K562 (cell line): ENCODE data around the gene IPP. TPM values are rescaled to one million over a fixed set of nuclear protein-coding genes. Genes with fewer than 3 reads are reported as not detected.

Source experiments
- ARNT ChIP-seq, 2 experiments: fragments of 450-650 bp; IDR thresholded peaks; 2 replicates each; pipeline ENCODE4 v1.6.1; 2016; ENCODE audit warnings: mild to moderate bottlenecking in 1 of 2
- CBX2 ChIP-seq: fragments of 200-600 bp; sonication (generic); IDR thresholded peaks from one replicate; pipeline ENCODE4 v1.6.1; 2012; ENCODE audit warnings: mild to moderate bottlenecking, low read length, inconsistent platforms; ENCODE audit not compliant: insufficient read depth, poor library complexity, severe bottlenecking
- CREM ChIP-seq: IDR thresholded peaks from 2 replicates; pipeline ENCODE4 v1.6.1; 2014; ENCODE audit warnings: antibody characterized with exemption, low read depth
- ELF4 ChIP-seq: fragments of 450-650 bp; formaldehyde crosslinking; IDR thresholded peaks from 2 replicates; pipeline ENCODE4 v1.4.0; 2022; ENCODE audit warnings: missing genetic modification characterization
- ETV6 ChIP-seq, 3 experiments: fragments of 150-350 bp in 1 of 3; sonication (generic) in 1 of 3; formaldehyde crosslinking in 1 of 3; IDR thresholded peaks; 2 replicates each; pipeline versions ENCODE4 v1.6.1 to v1.8.0; 2014 to 2022; ENCODE audit warnings: borderline replicate concordance in 2 of 3, low read depth in 2 of 3, antibody characterized with exemption in 1 of 3, low read length in 1 of 3, mild to moderate bottlenecking in 1 of 3, missing genetic modification reagents in 1 of 3
- FOXA1 ChIP-seq: fragments of 450-650 bp; IDR thresholded peaks from 2 replicates; pipeline ENCODE4 v1.6.1; 2016; ENCODE audit warnings: mild to moderate bottlenecking, borderline replicate concordance
- FOXJ2 ChIP-seq: fragments of 200-800 bp; sonication (Bioruptor generic); IDR thresholded peaks from 2 replicates; pipeline ENCODE4 v1.6.1; 2016; ENCODE audit warnings: missing genetic modification characterization, missing compliant biosample characterization
- HCFC1 ChIP-seq: IDR thresholded peaks from 2 replicates; pipeline ENCODE4 v1.6.1; 2012; ENCODE audit warnings: low read depth, low read length, improper control_type of control experiment
- IRF2 ChIP-seq: sonication (generic); formaldehyde crosslinking; IDR thresholded peaks from 2 replicates; pipeline ENCODE4 v1.8.1; 2022; ENCODE audit warnings: mild to moderate bottlenecking, missing genetic modification reagents
- KDM1A ChIP-seq, 2 experiments: fragments of 450-650 bp; IDR thresholded peaks; 2 replicates each; pipeline ENCODE4 v1.6.1; 2016; ENCODE audit warnings: mild to moderate bottlenecking in 2 of 2
- MTA1 ChIP-seq: fragments of 450-650 bp; IDR thresholded peaks from 2 replicates; pipeline ENCODE4 v1.6.1; 2017; ENCODE audit warnings: borderline replicate concordance
- MTA2 ChIP-seq: fragments of 450-650 bp; IDR thresholded peaks from 2 replicates; pipeline ENCODE4 v1.6.1; 2016; ENCODE audit warnings: low read depth
- NFIC ChIP-seq: fragments of 450-650 bp; IDR thresholded peaks from 2 replicates; pipeline ENCODE4 v1.6.1; 2017; ENCODE audit warnings: mild to moderate bottlenecking, inconsistent platforms
- TBL1XR1 ChIP-seq, 2 experiments: IDR thresholded peaks; 2 replicates each; pipeline ENCODE4 v1.6.1; 2012; ENCODE audit warnings: improper control_type of control experiment in 2 of 2, low read length in 2 of 2, mild to moderate bottlenecking in 1 of 2
- WHSC1 ChIP-seq: IDR thresholded peaks from one replicate; pipeline ENCODE4 v1.6.1; 2012; ENCODE audit warnings: low read length, control low read depth, inconsistent platforms
- ZC3H11A ChIP-seq: IDR thresholded peaks from 2 replicates; pipeline ENCODE4 v1.6.1; 2012; ENCODE audit warnings: low read depth, low read length, improper control_type of control experiment
- ZFP1 ChIP-seq: fragments of 450-650 bp; formaldehyde crosslinking; IDR thresholded peaks from 2 replicates; pipeline ENCODE4 v1.4.0; 2020; ENCODE audit warnings: mild to moderate bottlenecking, mixed read lengths
- ZFP30 ChIP-seq: fragments of 250-450 bp; sonication (Bioruptor Pico); IDR thresholded peaks from 2 replicates; pipeline ENCODE4 v1.8.0; 2022; ENCODE audit warnings: moderate library complexity, mild to moderate bottlenecking, inconsistent platforms, borderline replicate concordance
- ZFPM2 ChIP-seq: fragments of 250-450 bp; sonication (Bioruptor Pico); IDR thresholded peaks from 2 replicates; pipeline ENCODE4 v1.5.1; 2022; ENCODE audit warnings: mild to moderate bottlenecking
- ZNF589 ChIP-seq: fragments of 200-800 bp; sonication (Bioruptor generic); IDR thresholded peaks from 2 replicates; pipeline ENCODE4 v1.6.1; 2016; ENCODE audit warnings: low read depth, missing genetic modification characterization, missing compliant biosample characterization
- ZNF668 ChIP-seq: fragments of 250-450 bp; sonication (Bioruptor Pico); IDR thresholded peaks from 2 replicates; pipeline ENCODE4 v1.8.0; 2022; ENCODE audit warnings: mild to moderate bottlenecking, inconsistent platforms
- ZNF764 ChIP-seq: fragments of 250-450 bp; sonication (Bioruptor Pico); IDR thresholded peaks from 2 replicates; pipeline ENCODE4 v1.4.0; 2020; ENCODE audit warnings: low read depth, mild to moderate bottlenecking, moderate library complexity
- polyA plus RNA-seq, 8 experiments: library from polyadenylated mRNA; depleted of rRNA in 4 of 8; stranded (reverse) in 5 of 8; unstranded in 3 of 8; fragments of >200 nt; fragmentation: Nextera tagmentation in 2 of 8; fragmentation: Illumina TruSeq in 1 of 8; extraction: Ambion mirVana in 2 of 8; extraction: Trizol in 1 of 8; gene quantifications; 2 replicates each; pipeline versions ENCODE4 v1.2.1 to v1.2.3, GENCODE V29; 2011 to 2014; ENCODE audit warnings: inconsistent platforms in 1 of 8, missing spikeins in 1 of 8
- total RNA-seq, 7 experiments: library from RNA; depleted of rRNA in 6 of 7; stranded (reverse); fragments of >200 nt in 6 of 7; fragmentation: Illumina TruSeq in 2 of 7; extraction: Trizol in 2 of 7; gene quantifications; 2 replicates each; pipeline versions ENCODE4 v1.2.1 to v1.2.3, GENCODE V29; 2011 to 2021; ENCODE audit warnings: low replicate concordance in 1 of 7
- TF ChIP-seq, protein P1 (sequence below): fragments of 450-650 bp; formaldehyde crosslinking; IDR thresholded peaks from 2 replicates; pipeline ENCODE4 v1.4.0; 2020; ENCODE audit warnings: mild to moderate bottlenecking, moderate library complexity
- TF ChIP-seq, protein P2 (sequence below): fragments of 450-650 bp; formaldehyde crosslinking; IDR thresholded peaks from 2 replicates; pipeline ENCODE4 v1.4.0; 2020; ENCODE audit warnings: mild to moderate bottlenecking, moderate library complexity
- TF ChIP-seq, protein P3 (sequence below): sonication (generic); formaldehyde crosslinking; IDR thresholded peaks from 2 replicates; pipeline ENCODE4 v1.8.1; 2023; ENCODE audit warnings: mild to moderate bottlenecking, missing genetic modification reagents

The IPP gene
- total and polyA plus RNA-seq, 9 of the 15 experiments (the other 6 are each of a cell fraction or from before 2014, with no cell fraction given), result 6.9 to 15.1 (median 9.7) TPM

DNA sequence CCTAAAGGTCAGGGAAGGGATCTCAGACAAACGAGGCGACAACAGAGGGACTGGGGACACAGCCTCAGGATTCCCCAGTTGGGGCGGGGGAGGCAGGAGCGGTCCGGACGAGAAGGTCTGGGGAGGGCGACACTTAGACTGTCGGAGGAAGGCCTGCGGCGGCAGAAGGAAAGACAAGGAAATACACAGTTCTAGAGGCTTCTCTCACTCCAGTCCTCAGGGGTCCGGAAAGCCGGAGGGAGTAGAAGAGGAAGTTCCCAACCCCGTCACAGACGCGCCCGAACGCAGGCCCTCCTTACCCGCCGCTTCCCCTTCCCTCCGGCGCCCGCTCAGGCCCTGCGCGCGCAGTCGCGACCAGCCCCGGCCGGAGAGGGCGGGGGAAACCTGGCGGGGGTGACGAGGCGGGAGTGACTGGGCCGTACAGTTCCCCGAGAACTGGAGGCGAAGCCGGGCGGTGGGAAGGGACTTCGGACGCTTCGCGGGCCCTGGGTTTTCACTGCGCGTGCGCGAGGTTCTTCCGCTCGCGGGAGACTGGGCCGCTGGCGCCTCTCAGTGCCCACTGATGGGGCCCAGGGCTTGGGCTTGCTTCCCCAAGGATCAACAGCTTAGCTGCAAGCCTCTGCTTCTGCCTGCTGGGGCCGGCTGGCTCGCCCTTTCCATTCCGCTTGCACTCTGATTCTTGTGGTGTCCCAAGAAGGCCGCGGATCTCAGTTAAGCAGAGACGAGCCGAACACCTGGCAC, at the start of gene IPP (continued):
- TF ChIP-seq, protein P1, sequence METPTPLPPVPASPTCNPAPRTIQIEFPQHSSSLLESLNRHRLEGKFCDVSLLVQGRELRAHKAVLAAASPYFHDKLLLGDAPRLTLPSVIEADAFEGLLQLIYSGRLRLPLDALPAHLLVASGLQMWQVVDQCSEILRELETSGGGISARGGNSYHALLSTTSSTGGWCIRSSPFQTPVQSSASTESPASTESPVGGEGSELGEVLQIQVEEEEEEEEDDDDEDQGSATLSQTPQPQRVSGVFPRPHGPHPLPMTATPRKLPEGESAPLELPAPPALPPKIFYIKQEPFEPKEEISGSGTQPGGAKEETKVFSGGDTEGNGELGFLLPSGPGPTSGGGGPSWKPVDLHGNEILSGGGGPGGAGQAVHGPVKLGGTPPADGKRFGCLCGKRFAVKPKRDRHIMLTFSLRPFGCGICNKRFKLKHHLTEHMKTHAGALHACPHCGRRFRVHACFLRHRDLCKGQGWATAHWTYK (CRISPR knock-in tag), result 0 out of 2 replicates have a peak, but pooled peaks have one; percentile 63
- TF ChIP-seq ZNF589 (peak; percentile 85; the same call in 1 of the 2 replicates), TBL1XR1 (IDR thresholded peaks at IDR 0.05; ENCODE audit: low read length in 2 of 2) (peak in 1 of 2 experiments; percentile 77; a peak in 2 of 4 replicates), IRF2 (CRISPR knock-in tag) (no peak), NFIC (peak; percentile 19; the same call in 1 of the 2 replicates), ZNF668 (CRISPR knock-in tag) (no peak), HCFC1 (peak; percentile 57), ZFPM2 (CRISPR knock-in tag) (no peak), ZNF764 (CRISPR knock-in tag) (peak; percentile 81), ZFP30 (CRISPR knock-in tag) (no peak), CBX2 (no peak), ZC3H11A (no peak), ELF4 (CRISPR knock-in tag) (peak; percentile 25; the same call in 1 of the 2 replicates), ARNT (IDR thresholded peaks at IDR 0.05) (peak in 1 of 2 experiments; percentile 31; a peak in 1 of 4 replicates), CREM (peak; percentile 95), MTA1 (peak; percentile 83; the same call in 1 of the 2 replicates), FOXA1 (no peak), WHSC1 (no peak), ETV6 (IDR thresholded peaks at IDR 0.05; ENCODE audit: borderline replicate concordance in 1 of 2, low read depth in 2 of 2, low read length in 1 of 2) (peak in 1 of 2 experiments; percentile 78; a peak in 1 of 4 replicates), ETV6 (CRISPR knock-in tag; IDR thresholded peaks at IDR 0.05; ENCODE audit: borderline replicate concordance) (no peak), MTA2 (no peak), ZFP1 (CRISPR knock-in tag) (no peak), FOXJ2 (0 out of 2 replicates have a peak, but pooled peaks have one; percentile 55), KDM1A (IDR thresholded peaks at IDR 0.05) (no peak)
- TF ChIP-seq, protein P2, sequence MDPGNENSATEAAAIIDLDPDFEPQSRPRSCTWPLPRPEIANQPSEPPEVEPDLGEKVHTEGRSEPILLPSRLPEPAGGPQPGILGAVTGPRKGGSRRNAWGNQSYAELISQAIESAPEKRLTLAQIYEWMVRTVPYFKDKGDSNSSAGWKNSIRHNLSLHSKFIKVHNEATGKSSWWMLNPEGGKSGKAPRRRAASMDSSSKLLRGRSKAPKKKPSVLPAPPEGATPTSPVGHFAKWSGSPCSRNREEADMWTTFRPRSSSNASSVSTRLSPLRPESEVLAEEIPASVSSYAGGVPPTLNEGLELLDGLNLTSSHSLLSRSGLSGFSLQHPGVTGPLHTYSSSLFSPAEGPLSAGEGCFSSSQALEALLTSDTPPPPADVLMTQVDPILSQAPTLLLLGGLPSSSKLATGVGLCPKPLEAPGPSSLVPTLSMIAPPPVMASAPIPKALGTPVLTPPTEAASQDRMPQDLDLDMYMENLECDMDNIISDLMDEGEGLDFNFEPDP (CRISPR knock-in tag), result no peak
- TF ChIP-seq, protein P3, sequence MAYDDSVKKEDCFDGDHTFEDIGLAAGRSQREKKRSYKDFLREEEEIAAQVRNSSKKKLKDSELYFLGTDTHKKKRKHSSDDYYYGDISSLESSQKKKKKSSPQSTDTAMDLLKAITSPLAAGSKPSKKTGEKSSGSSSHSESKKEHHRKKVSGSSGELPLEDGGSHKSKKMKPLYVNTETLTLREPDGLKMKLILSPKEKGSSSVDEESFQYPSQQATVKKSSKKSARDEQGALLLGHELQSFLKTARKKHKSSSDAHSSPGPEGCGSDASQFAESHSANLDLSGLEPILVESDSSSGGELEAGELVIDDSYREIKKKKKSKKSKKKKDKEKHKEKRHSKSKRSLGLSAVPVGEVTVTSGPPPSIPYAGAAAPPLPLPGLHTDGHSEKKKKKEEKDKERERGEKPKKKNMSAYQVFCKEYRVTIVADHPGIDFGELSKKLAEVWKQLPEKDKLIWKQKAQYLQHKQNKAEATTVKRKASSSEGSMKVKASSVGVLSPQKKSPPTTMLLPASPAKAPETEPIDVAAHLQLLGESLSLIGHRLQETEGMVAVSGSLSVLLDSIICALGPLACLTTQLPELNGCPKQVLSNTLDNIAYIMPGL (CRISPR knock-in tag), result peak; percentile 69; the same call in 1 of the 2 replicates
